ENCODE data around the gene OR52D1. TPM values are rescaled to one million over a fixed set of nuclear protein-coding genes. Genes with fewer than 3 reads are reported as not detected.

OR52D1 gene
- total and polyA plus RNA-seq, 2 of the 4 experiments (the other 2 are of a cell fraction) = not detected

DNA sequence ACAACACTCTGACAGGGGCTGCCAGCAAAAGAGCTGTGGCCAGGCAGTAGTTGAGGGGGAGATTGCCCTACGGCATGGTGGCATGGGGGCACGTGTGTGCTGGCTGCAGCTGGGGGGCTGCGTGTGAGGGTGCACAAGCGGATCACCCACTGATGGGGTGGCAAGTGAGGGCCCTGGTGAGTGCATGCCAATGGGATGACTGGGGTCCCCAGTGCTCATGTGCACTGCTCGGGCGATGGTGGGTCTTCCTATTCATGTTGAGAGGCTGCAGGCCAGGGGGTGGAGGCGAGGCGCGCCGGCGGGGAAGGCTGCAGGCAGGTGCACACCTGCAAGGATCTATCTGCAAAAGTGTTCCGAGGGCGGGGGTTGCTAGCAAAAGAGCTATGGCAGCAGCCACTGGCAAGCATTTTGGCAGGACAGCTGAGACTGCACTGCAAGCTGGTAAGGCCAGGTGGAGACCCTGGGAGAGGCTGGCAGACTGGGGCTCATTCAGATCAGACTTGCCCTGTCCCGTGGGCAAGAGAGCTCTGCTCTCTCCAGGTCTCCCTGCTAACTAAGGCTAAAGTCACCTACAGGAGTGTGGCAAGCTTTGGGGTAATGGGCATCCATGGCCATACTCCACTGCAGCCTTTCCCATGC lies 27.4 kb upstream of the OR52D1 start:
- no peaks in the 10 kb centered on the region for H3K4me1 ChIP-seq (ENCODE audit: control insufficient read depth, insufficient read depth, low read length)
- H3K4ac ChIP-seq (ENCODE audit: low read depth, low read length) = no peak overlapping the region
- H3K27ac ChIP-seq (ENCODE audit: insufficient read depth, low read length) = no peak overlapping the region
- in situ Hi-C loops (cut with MboI; ENCODE audit: low sequenced_read_pairs) (no loop called here), intact Hi-C loops (cut with micrococcal nuclease) (no loop called here), dilution Hi-C loops (cut with HindIII; ENCODE audit: low sequenced_read_pairs, unreplicated experiment) (no loop called here)
- ChIA-PET POLR2A (ENCODE audit: unreplicated experiment) (no interaction called here), CTCF (no interaction called here)
- H4K5ac ChIP-seq (ENCODE audit: low read depth, low read length) = no peak overlapping the region
- no peaks in the 10 kb centered on the region for H3K27me3 ChIP-seq (ENCODE audit: control insufficient read depth, insufficient read depth, low read length)
- H3K18ac ChIP-seq (ENCODE audit: low read depth, low read length) = no peak overlapping the region
- no peak overlapping the region for H4K8ac ChIP-seq (ENCODE audit: low read depth in 2 of 2, low read length in 2 of 2)
- H3K9me1 ChIP-seq (ENCODE audit: insufficient read depth, low read length) = no peaks in the 10 kb centered on the region
- H3K56ac ChIP-seq (ENCODE audit: extremely low read depth, insufficient read depth, low read length) = no peak overlapping the region
- TF ChIP-seq POLR2A (IDR thresholded peaks at IDR 0.05; ENCODE audit: low read depth, low read length) (no peak), RCOR1 (IDR thresholded peaks at IDR 0.05; ENCODE audit: insufficient replicate concordance, low read length) (no peak), CHD1 (IDR thresholded peaks at IDR 0.05; ENCODE audit: low read depth, low read length) (no peak), MAZ (IDR thresholded peaks at IDR 0.05; ENCODE audit: borderline replicate concordance, low read depth, low read length) (no peak), NFE2L2 (IDR thresholded peaks at IDR 0.05; ENCODE audit: low read depth, low read length) (no peak), RAD21 (IDR thresholded peaks at IDR 0.05; ENCODE audit: low read length) (no peak), CEBPB (IDR thresholded peaks at IDR 0.05; ENCODE audit: low read depth, low read length) (no peak), BHLHE40 (IDR thresholded peaks at IDR 0.05; ENCODE audit: low read depth, low read length) (no peak), MXI1 (IDR thresholded peaks at IDR 0.05; ENCODE audit: borderline replicate concordance, low read depth, low read length) (no peak), MAFK (IDR thresholded peaks at IDR 0.05; ENCODE audit: low read depth, low read length) (no peak), RFX5 (IDR thresholded peaks at IDR 0.05; ENCODE audit: low read depth, low read length) (no peak), FOS (IDR thresholded peaks at IDR 0.05; ENCODE audit: low read depth, low read length) (no peak), SMC3 (IDR thresholded peaks at IDR 0.05; ENCODE audit: low read depth, low read length) (no peak)
- TF ChIP-seq, protein P1, sequence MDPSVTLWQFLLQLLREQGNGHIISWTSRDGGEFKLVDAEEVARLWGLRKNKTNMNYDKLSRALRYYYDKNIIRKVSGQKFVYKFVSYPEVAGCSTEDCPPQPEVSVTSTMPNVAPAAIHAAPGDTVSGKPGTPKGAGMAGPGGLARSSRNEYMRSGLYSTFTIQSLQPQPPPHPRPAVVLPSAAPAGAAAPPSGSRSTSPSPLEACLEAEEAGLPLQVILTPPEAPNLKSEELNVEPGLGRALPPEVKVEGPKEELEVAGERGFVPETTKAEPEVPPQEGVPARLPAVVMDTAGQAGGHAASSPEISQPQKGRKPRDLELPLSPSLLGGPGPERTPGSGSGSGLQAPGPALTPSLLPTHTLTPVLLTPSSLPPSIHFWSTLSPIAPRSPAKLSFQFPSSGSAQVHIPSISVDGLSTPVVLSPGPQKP (IDR thresholded peaks at IDR 0.05; ENCODE audit: borderline replicate concordance, low read depth, low read length) = no peak
- TF ChIP-seq, protein P2, sequence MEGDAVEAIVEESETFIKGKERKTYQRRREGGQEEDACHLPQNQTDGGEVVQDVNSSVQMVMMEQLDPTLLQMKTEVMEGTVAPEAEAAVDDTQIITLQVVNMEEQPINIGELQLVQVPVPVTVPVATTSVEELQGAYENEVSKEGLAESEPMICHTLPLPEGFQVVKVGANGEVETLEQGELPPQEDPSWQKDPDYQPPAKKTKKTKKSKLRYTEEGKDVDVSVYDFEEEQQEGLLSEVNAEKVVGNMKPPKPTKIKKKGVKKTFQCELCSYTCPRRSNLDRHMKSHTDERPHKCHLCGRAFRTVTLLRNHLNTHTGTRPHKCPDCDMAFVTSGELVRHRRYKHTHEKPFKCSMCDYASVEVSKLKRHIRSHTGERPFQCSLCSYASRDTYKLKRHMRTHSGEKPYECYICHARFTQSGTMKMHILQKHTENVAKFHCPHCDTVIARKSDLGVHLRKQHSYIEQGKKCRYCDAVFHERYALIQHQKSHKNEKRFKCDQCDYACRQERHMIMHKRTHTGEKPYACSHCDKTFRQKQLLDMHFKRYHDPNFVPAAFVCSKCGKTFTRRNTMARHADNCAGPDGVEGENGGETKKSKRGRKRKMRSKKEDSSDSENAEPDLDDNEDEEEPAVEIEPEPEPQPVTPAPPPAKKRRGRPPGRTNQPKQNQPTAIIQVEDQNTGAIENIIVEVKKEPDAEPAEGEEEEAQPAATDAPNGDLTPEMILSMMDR (conservative IDR thresholded peaks at IDR 0.05; ENCODE audit: low read depth, low read length) = no peak
- TF ChIP-seq, protein P3, sequence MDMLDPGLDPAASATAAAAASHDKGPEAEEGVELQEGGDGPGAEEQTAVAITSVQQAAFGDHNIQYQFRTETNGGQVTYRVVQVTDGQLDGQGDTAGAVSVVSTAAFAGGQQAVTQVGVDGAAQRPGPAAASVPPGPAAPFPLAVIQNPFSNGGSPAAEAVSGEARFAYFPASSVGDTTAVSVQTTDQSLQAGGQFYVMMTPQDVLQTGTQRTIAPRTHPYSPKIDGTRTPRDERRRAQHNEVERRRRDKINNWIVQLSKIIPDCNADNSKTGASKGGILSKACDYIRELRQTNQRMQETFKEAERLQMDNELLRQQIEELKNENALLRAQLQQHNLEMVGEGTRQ (IDR thresholded peaks at IDR 0.05; ENCODE audit: low read depth, low read length) = no peak
- no TSS peak for BruUV-seq (replicated peaks)
- H3K4me3 ChIP-seq (ENCODE audit: insufficient read depth, low read depth, low read length) = no peak overlapping the region
- H3K23ac ChIP-seq (ENCODE audit: low read depth, low read length) = no peak overlapping the region
- H2AFZ ChIP-seq (replicated peaks; ENCODE audit: low read length, poor library complexity) = no peak overlapping the region
- 97% methylated on average over 5 of the region's 14 CpGs; no CpG with 5 or more reads in 1 of the 2 experiments for WGBS, 2 experiments (ENCODE audit: extremely low coverage in 2 of 2, insufficient read length in 1 of 2)
- H3K9me3 ChIP-seq (ENCODE audit: control insufficient read depth, insufficient read depth, low read length) = no peaks in the 10 kb centered on the region
- no peak overlapping the region for H3K9ac ChIP-seq (ENCODE audit: low read depth, low read length)
- no peak overlapping the region for H2AK9ac ChIP-seq (replicated peaks; ENCODE audit: low read depth, low read length, poor library complexity)
- H2BK15ac ChIP-seq (ENCODE audit: low read depth, low read length) = no peak overlapping the region
- no peak overlapping the region for H3K14ac ChIP-seq (replicated peaks; ENCODE audit: low read depth, low read length)
- H4K91ac ChIP-seq (ENCODE audit: insufficient read depth, low read depth, low read length) = no peak overlapping the region
- no peaks in the 10 kb centered on the region for H4K20me1 ChIP-seq (ENCODE audit: insufficient read depth, low read length)
- no peak overlapping the region for H2BK120ac ChIP-seq (ENCODE audit: low read depth, low read length)
- H2AK5ac ChIP-seq (ENCODE audit: low read depth, low read length) = no peak overlapping the region
- H3K79me1 ChIP-seq (ENCODE audit: low read depth in 1 of 2, low read length in 2 of 2) = no peaks in the 10 kb centered on the region
- no peak overlapping the region for H2BK20ac ChIP-seq (ENCODE audit: low read depth, low read length)
- ATAC-seq (ENCODE audit: low read depth) (no peak), DNase-seq (no peak)
- no peak overlapping the region for H2BK5ac ChIP-seq (ENCODE audit: low read depth, low read length, poor library complexity, severe bottlenecking)
- no peaks in the 10 kb centered on the region for H3K36me3 ChIP-seq (ENCODE audit: control insufficient read depth, insufficient read depth, low read length)
- H3K4me2 ChIP-seq (ENCODE audit: low read depth, low read length) = no peak overlapping the region

Measured in IMR-90 (cell line).